Measurements from ENCODE around the gene SDR39U1.

Gene SDR39U1

GRCh38 chr14:24441485-24441884, 1.1 kb downstream of the SDR39U1 start:
- DNase-seq = no peak

GRCh38 chr14:24440606-24441399, 1.8 kb downstream of the SDR39U1 start:
- no peak for DNase-seq

GRCh38 chr14:24439830-24440605, 2.6 kb downstream of the SDR39U1 start:
- no peak for DNase-seq

DNA sequence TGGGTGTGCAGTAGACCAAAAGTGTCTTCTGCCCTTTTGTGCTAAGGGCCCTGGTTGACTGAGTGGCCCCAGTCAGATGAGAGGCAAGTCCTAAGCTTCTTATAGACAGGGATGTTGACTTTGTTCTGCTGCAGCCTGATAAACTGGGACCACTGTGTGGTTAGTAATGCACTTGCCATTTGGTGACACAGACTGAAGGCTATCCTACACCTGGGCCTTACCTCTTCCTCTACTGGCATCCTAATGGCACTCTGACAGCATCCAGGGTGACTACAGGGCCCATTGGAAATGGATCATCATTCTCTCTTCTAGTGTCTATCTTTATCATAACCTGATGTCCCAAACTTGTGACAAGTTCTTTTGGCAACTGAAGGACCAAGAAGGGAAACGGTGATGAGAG, 3.3 kb downstream of the SDR39U1 start:
- no peak for DNase-seq

DNA sequence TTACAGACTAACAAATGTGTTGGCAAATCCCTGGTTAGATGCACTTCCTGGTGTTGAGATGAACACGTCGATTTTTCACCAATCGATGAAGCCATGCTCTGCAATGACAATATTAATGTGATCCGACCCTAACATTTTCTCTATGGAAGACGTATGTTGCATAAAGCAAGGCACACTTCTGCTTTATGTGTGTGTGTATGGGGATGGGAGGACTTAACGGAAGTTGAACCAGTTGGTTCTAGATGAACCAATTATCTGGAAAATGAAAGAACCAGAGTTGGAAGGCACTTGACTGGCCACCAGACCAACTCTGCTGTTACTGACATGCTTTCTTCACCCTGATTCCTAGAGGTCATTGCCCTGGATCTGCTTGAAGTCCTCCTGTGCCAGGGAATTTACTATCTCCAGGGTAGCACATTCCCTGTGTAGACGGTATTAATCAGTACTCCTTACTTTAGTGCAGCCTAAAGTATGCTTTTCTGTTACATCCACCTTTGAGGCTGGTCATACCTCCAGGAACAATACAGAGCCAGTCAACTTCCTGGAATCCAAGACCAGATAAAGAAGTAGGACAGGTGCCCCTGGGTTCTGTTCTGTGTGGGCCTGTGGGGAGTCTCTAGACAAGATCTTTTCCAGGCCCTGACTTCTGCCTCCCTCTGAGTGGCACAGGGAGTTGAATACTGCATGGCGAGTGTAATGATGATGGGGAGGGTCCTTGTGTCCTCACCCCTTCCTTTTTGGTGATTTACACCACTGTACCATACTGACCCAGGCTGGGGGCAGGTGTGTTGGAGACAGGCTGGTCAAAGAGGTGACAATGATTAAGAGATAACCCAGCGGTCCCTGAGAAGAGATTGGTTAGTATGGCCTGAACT, 4.1 kb downstream of the SDR39U1 start:
- no peak for DNase-seq

DNA sequence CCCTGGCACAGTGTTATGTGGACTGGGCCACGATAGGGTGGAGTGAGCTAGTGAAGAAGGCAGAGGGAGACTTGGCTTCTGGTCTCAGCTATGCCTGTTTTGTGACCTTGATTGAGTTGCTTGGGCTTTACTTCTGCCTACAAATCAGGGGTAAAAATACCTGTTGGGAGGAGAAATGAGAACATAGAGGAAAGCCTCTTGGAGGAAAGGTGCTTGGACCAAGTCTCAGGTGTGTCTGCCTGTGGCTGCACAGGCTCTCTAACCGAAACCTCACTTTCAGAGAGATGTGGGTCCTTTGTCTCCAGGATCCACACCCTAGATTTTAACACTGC, 4.9 kb downstream of the SDR39U1 start:
- DNase-seq = no peak

GRCh38 chr14:24437020-24437735, 5.4 kb downstream of the SDR39U1 start:
- no peak for DNase-seq

DNA sequence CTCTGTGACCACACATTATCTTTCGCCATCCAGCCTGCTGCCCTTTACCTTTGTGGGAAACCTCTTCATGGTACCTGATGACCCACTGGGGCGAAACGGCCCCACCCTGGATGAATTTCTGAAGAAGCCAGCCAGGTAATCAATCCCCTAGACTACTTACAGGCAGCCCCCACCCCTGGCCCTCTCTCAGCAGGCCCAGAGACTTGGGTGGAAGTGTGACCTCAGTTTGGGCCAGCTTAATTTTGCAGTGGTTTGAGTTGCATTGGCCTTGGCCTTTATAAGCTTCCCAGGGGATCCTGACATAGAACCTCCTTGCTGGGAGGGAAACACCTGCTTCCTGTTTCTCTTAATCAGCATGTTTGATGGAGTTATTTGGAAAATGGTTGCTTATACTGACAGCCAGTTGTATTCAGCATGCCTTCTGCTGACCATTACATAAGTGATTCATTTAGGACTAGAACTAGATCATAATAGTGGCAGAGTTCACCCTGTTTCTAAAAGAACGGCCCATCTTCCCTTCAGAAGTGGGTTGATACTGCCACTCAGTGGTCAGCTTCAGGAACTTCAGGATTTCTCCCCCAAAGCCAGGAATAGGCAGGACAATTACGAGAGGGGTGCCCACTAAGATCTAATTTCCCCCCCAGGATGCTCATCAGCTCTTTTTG, 6.1 kb downstream of the SDR39U1 start:
- DNase-seq = no peak

DNA sequence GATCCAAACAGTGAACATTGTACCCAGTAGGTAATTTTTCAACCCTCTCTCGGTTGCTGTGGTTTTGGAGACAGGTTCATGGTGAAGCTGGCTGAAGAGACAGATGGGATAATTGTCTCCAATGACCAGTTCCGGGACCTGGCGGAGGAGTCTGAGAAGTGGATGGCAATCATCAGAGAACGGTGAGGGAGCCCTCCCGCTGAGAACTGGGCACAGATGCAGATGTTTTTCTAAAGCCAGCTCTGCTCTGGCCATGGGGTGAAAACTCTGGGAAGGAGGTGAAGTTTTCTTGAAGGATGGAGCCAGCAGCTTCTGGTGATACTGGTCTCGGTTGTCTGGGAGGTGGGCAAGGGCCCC, 6.6 kb downstream of the SDR39U1 start:
- no peak for DNase-seq

GRCh38 chr14:24435192-24435810, 7.3 kb downstream of the SDR39U1 start:
- no peak for DNase-seq

DNA sequence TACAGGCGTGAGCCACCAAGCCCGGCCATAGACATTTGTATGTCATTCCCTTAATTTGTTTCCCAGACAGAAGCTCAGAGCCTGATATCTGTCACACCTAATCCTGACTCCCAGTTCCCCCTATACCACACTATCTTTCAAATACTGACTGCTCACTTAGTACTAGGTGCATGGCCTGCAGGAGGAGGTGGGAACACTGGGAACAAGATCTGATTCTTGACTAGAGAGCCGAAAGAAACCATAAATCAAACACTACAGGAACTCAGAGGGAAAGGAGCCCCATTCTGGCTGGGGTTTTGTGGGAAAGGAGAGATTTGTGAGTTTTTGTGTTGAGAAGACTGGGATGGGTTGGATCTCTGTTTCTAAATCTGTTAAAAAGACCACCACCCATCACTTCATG, 7.9 kb downstream of the SDR39U1 start:
- no peak for DNase-seq

GRCh38 chr14:24434036-24434435, 8.5 kb downstream of the SDR39U1 start:
- no peak for DNase-seq

DNA sequence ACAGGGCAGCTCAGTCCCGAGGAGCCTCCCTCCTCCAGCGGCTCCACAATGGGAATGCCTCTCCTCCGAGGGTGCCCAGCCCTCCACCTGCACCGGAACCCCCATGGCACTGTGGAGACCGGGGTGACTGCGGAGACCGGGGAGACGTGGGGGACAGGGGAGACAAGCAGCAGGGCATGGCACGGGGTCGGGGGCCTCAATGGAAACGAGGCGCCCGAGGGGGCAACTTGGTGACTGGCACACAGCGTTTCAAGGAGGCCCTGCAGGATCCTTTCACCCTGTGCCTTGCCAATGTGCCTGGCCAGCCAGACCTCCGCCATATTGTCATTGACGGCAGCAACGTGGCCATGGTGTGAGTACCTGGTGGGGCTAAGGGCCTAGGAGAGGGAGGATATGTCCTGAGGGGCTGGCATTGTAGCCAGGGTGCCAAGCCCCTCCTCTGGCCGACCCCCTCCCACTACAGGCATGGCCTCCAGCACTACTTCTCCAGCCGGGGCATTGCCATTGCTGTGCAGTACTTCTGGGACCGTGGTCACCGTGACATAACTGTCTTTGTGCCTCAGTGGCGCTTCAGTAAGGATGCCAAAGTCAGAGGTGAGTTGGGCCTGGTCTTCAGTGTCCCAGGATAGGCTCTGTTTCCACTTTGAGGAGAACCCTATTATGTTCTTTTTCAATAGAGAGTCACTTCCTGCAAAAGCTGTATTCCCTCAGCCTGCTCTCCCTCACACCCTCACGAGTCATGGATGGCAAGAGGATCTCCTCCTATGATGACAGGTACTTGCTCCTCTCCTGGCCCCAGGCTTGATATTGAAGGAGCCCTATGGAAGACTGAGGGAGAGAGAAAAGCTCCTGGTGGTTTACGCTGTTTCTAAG, 10.1 kb downstream of the SDR39U1 start:
- no peak for DNase-seq

- peak; percentile 75 for DNase-seq
Measured at GRCh38 chr14:24431569-24432258, 10.9 kb downstream of the SDR39U1 start.

DNA sequence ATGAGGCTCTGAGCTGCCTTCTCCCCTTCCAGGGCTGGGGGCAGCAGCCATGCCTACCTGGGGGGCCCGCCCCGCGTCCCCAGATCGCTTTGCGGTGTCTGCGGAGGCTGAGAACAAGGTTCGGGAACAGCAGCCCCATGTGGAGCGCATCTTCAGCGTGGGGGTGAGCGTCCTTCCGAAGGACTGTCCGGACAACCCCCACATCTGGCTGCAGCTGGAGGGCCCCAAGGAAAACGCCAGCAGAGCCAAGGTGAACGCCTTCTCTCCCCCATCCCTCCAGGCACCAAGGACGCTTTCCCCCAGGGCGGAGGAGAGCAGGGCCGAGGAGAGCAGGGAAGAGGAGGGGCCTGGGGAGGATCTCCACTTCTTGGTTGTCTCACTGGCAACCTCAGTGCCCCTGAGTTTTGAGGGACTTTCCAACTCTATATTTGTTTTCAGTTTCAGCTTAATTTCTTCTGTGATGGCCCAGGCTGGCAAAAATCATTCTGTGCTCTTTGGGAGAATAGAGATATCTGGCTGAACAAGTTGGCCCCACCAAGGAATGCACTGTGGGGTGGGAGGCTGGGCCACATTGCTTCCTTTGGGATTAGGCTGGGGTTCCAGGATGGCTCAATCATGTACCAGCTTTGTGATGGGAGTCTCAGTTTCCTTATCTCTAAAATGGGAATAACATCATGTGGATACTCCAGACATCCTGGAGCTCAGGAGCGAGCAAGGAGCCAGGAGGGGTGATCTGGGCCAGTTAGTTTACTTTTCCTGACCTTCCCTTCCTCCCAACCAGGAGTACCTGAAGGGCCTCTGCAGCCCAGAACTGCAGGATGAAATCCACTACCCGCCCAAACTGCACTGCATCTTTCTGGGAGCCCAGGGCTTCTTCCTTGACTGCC, 11.7 kb downstream of the SDR39U1 start:
- no peak for DNase-seq

DNA sequence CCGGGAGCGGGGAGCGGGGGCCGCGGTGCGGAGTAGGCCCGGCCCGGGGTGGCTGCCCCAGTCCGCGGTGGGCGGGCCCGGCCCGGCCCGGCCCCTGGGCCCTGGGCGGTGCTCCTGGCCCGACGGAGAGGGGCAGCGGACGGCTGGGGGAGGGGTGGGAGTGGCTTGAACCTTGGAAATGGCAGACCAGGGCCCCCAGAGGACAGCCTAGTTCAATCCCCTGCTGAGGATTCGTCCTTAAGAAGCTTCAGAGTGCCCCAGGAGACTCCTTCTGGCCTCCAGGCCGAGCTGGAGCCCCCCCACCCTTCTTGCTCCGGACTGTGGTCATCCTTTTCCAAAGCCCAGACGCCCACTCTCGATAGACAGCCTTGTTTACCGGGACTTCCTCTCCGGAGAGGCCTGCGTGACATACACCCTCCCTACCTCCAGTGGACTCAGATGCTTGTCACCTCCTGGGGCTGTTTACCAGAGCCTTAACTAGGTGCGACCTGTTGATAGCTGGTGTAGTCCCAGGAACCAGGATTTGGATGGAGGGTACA, 12.4 kb downstream of the SDR39U1 start:
- peak; percentile 61 for DNase-seq

DNA sequence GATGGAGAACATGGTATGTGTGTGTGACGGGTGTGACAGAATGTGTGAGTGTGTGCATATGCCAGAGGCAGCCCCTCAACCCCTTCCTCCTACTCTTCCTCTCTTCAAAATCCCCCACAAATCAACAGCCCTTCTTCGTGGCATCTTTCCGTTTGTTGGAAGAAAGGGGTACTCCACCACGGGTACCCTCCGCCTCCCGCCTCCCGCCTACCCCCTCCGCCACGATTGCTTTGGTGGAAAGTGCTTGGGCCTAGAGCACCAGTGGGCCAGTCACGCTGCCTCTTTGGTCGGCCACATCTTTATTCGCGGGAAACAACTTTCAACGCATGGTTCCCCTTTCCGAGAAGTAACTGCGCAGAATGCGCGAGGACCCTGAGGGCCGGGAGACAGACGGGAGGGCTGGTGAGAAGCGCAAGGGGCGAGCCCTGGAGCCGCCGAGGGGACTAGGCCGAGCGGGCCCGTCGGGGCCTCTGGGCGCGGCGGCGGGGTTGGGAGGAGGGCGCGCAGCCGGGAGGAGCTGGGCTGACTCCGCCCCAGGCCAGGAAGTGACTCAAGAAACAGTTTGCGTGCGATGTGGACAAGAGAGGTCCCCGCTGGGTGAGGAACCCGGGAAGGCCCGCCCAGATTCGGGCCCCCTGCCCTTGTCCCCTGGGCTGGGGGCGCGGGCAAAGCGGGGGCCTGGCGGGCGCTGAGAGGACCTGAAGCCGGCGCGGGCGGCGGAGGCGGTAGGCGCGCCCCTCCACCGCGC, 13.0 kb downstream of the SDR39U1 start, which contains the start of the genes CBLN3 and KHNYN:
Gene CBLN3, minus strand, starts transcription at position 274 of the 748 bp plus-strand sequence. CDS start 614 bp downstream, outside the sequence.
Gene KHNYN, plus strand, starts transcription at position 560 of the 748 bp plus-strand sequence. CDS start 777 bp downstream, outside the sequence.
- peak; percentile 74 for DNase-seq
